Adrenal gland (tissue), 5 donors: Measurements from ENCODE around the gene CFAP97.

ENCODE experiments used
- CTCF ChIP-seq, 6 experiments: fragments of 450-650 bp in 4 of 6; fragments of 200-600 bp in 2 of 6; sonication (generic) in 1 of 6; IDR thresholded peaks; 1 replicate in 5 of 6; 2 replicates in 1 of 6; pipeline versions ENCODE4 v1.5.1 to v1.8.0; 2016 to 2021; ENCODE audit warnings: antibody characterized with exemption in 6 of 6, mild to moderate bottlenecking in 2 of 6, moderate library complexity in 1 of 6
- POLR2A ChIP-seq, 2 donors: fragments of 450-650 bp; IDR thresholded peaks; one replicate each; pipeline ENCODE4 v1.6.1; 2017; ENCODE audit warnings: antibody characterized with exemption in 2 of 2, mild to moderate bottlenecking in 2 of 2, moderate library complexity in 1 of 2
- donor health status: DM: no; HTN: no; CAD: no.

GRCh38 chr4:185238750-185239149 lies 35.0 kb upstream of the CFAP97 start:
- TF ChIP-seq CTCF (IDR thresholded peaks at IDR 0.05) (no peak), POLR2A (IDR thresholded peaks at IDR 0.05) (no peak)
